Mesendoderm (in vitro differentiated cells): ENCODE results near the gene ANKS1B.
A peak's percentile ranks its signal among the peaks of the same experiment; 100 is the strongest.

Source experiments
- DNase-seq: peaks from one replicate; pipeline ENCODE4 v3.0.0; 2013
- H2AK5ac ChIP-seq: 2 replicates; pipeline ENCODE4 v1.6.1; 2013; ENCODE audit warnings: low read length, inconsistent platforms
- H2BK120ac ChIP-seq: 2 replicates; pipeline ENCODE4 v1.6.1; 2013; ENCODE audit warnings: low read depth, mild to moderate bottlenecking, low read length, moderate library complexity, mixed read lengths
- H2BK15ac ChIP-seq: replicated peaks from 2 replicates; pipeline ENCODE4 v1.6.1; 2013; ENCODE audit warnings: low read depth, mild to moderate bottlenecking, moderate library complexity
- H2BK5ac ChIP-seq: 2 replicates; pipeline ENCODE4 v1.6.1; 2013; ENCODE audit warnings: low read length, inconsistent platforms
- H3K18ac ChIP-seq: 2 replicates; pipeline ENCODE4 v1.6.1; 2013; ENCODE audit warnings: mild to moderate bottlenecking, low read length, mixed read lengths
- H3K23ac ChIP-seq: one replicate; pipeline ENCODE4 v1.6.1; 2013; ENCODE audit warnings: low read length
- H3K27ac ChIP-seq: 2 replicates; pipeline ENCODE4 v1.5.1; 2013; ENCODE audit warnings: low read depth, mild to moderate bottlenecking, inconsistent platforms, low read length, moderate library complexity
- H3K27me3 ChIP-seq: 2 replicates; pipeline ENCODE4 v1.6.1; 2013; ENCODE audit warnings: low read length, control low read depth, mild to moderate bottlenecking, inconsistent platforms; ENCODE audit not compliant: insufficient read depth, poor library complexity
- H3K36me3 ChIP-seq: 2 replicates; pipeline ENCODE4 v1.6.1; 2013; ENCODE audit warnings: low read length, inconsistent platforms; ENCODE audit not compliant: control insufficient read depth, insufficient read depth
- H3K4ac ChIP-seq: one replicate; pipeline ENCODE4 v1.6.1; 2013; ENCODE audit warnings: low read depth, mild to moderate bottlenecking, low read length, moderate library complexity
- H3K4me1 ChIP-seq: 2 replicates; pipeline ENCODE4 v1.6.1; 2013; ENCODE audit warnings: low read depth, low read length, inconsistent platforms; ENCODE audit not compliant: control insufficient read depth
- H3K4me2 ChIP-seq: 2 replicates; pipeline ENCODE4 v1.6.1; 2013; ENCODE audit warnings: low read length
- H3K4me3 ChIP-seq: 2 replicates; pipeline ENCODE4 v1.5.1; 2013; ENCODE audit warnings: mild to moderate bottlenecking, low read length
- H3K56ac ChIP-seq: one replicate; pipeline ENCODE4 v1.6.1; 2013; ENCODE audit warnings: low read length
- H3K79me1 ChIP-seq: 2 replicates; pipeline ENCODE4 v1.6.1; 2013; ENCODE audit warnings: low read length, inconsistent platforms
- H3K79me2 ChIP-seq: 2 replicates; pipeline ENCODE4 v1.6.1; 2013; ENCODE audit warnings: mild to moderate bottlenecking, low read length; ENCODE audit not compliant: control insufficient read depth, insufficient read depth
- H3K9ac ChIP-seq: 2 replicates; pipeline ENCODE4 v1.6.1; 2013; ENCODE audit warnings: low read length, inconsistent platforms
- H4K5ac ChIP-seq: one replicate; pipeline ENCODE4 v1.6.1; 2013; ENCODE audit warnings: low read length
- H4K8ac ChIP-seq: one replicate; pipeline ENCODE4 v1.6.1; 2013; ENCODE audit warnings: low read depth, mild to moderate bottlenecking, control low read depth, low read length, moderate library complexity
- WGBS: extraction: QIAGEN DNeasy Blood & Tissue Kit; methylation state at CpG from one replicate; pipeline ENCODE4 v1.1.7; 2013; ENCODE audit warnings: low lambda C conversion rate, missing lambda C conversion rate; ENCODE audit not compliant: insufficient coverage; ENCODE audit errors: extremely low coverage; 5-methylcytosine and 5-hydroxymethylcytosine counted together

Gene ANKS1B

GRCh38 chr12:98863167-98863566, 1121.6 kb downstream of the ANKS1B start:
- Histone ChIP-seq H3K9ac (no peak overlapping the region), H2BK5ac (no peak overlapping the region), H4K8ac (no peak overlapping the region), H3K56ac (no peak overlapping the region), H2BK15ac (no peak overlapping the region), H3K36me3 (no peaks in the 10 kb centered on the region), H3K4me1 (no peaks in the 10 kb centered on the region), H4K5ac (no peak overlapping the region), H2BK120ac (no peak overlapping the region), H2AK5ac (no peak overlapping the region), H3K79me2 (no peaks in the 10 kb centered on the region), H3K4me2 (no peak overlapping the region), H3K4ac (no peak overlapping the region), H3K23ac (no peak overlapping the region), H3K79me1 (no peaks in the 10 kb centered on the region), H3K27me3 (no peaks in the 10 kb centered on the region), H3K27ac (no peak overlapping the region), H3K4me3 (no peak overlapping the region), H3K18ac (no peak overlapping the region)
- DNase-seq, result peak; percentile 89
- WGBS, result no CpG with 5 or more reads among the region's 3 CpGs

- H2AK5ac ChIP-seq, result no peak overlapping the region
- H2BK15ac ChIP-seq, result no peak overlapping the region
- peaks cover 6% of the 10 kb centered on the region for H3K4me1 ChIP-seq
- DNase-seq, result peak; percentile 69
- H3K18ac ChIP-seq, result no peak overlapping the region
- H3K4ac ChIP-seq, result no peak overlapping the region
- no CpG with 5 or more reads among the region's 2 CpGs for WGBS
- H3K36me3 ChIP-seq, result no peaks in the 10 kb centered on the region
- H4K5ac ChIP-seq, result no peak overlapping the region
- no peak overlapping the region for H4K8ac ChIP-seq
- no peak overlapping the region for H3K56ac ChIP-seq
- H3K4me3 ChIP-seq, result no peak overlapping the region
- H2BK5ac ChIP-seq, result no peak overlapping the region
- no peak overlapping the region for H3K9ac ChIP-seq
- H3K4me2 ChIP-seq, result no peak overlapping the region
- no peaks in the 10 kb centered on the region for H3K79me1 ChIP-seq
- H2BK120ac ChIP-seq, result no peak overlapping the region
- no peak overlapping the region for H3K27ac ChIP-seq
- H3K23ac ChIP-seq, result no peak overlapping the region
- no peaks in the 10 kb centered on the region for H3K27me3 ChIP-seq
- H3K79me2 ChIP-seq, result no peaks in the 10 kb centered on the region
Measured at GRCh38 chr12:98861251-98861650, 1123.5 kb downstream of the ANKS1B start.

- H3K27me3 ChIP-seq, result no peaks in the 10 kb centered on the region
- no peak overlapping the region for H3K4me2 ChIP-seq
- H3K27ac ChIP-seq, result peak overlapping the region; percentile 19
- no peak overlapping the region for H3K4me3 ChIP-seq
- H4K8ac ChIP-seq, result no peak overlapping the region
- no peak overlapping the region for H2BK15ac ChIP-seq
- H3K79me1 ChIP-seq, result no peaks in the 10 kb centered on the region
- no CpG with 5 or more reads among the region's 4 CpGs for WGBS
- H2BK120ac ChIP-seq, result no peak overlapping the region
- no peak overlapping the region for H3K23ac ChIP-seq
- H3K18ac ChIP-seq, result no peak overlapping the region
- no peak overlapping the region for H3K9ac ChIP-seq
- peak; percentile 99 for DNase-seq
- H3K4me1 ChIP-seq, result peaks cover 6% of the 10 kb centered on the region
- H2BK5ac ChIP-seq, result no peak overlapping the region
- H3K36me3 ChIP-seq, result no peaks in the 10 kb centered on the region
- H3K56ac ChIP-seq, result no peak overlapping the region
- H4K5ac ChIP-seq, result no peak overlapping the region
- no peak overlapping the region for H2AK5ac ChIP-seq
- no peaks in the 10 kb centered on the region for H3K79me2 ChIP-seq
- no peak overlapping the region for H3K4ac ChIP-seq
Measured at GRCh38 chr12:98856897-98857540, 1127.7 kb downstream of the ANKS1B start.

- Histone ChIP-seq H3K4me3 (no peak overlapping the region), H4K8ac (no peak overlapping the region), H3K4ac (no peak overlapping the region), H2BK5ac (no peak overlapping the region), H3K36me3 (no peaks in the 10 kb centered on the region), H3K27ac (no peak overlapping the region), H2AK5ac (no peak overlapping the region), H2BK120ac (peak overlapping the region; percentile 52), H3K4me1 (peaks cover 3% of the 10 kb centered on the region), H4K5ac (no peak overlapping the region), H2BK15ac (no peak overlapping the region), H3K18ac (no peak overlapping the region), H3K23ac (no peak overlapping the region), H3K4me2 (no peak overlapping the region), H3K27me3 (no peaks in the 10 kb centered on the region), H3K9ac (no peak overlapping the region), H3K56ac (no peak overlapping the region), H3K79me1 (no peaks in the 10 kb centered on the region), H3K79me2 (no peaks in the 10 kb centered on the region)
- no CpG with 5 or more reads among the region's 2 CpGs for WGBS
- DNase-seq, result no peak
Measured at GRCh38 chr12:98852181-98852580, 1132.6 kb downstream of the ANKS1B start.

GRCh38 chr12:98847242-98847641, 1137.5 kb downstream of the ANKS1B start:
- H4K5ac ChIP-seq, result no peak overlapping the region
- H3K9ac ChIP-seq, result no peak overlapping the region
- no peak overlapping the region for H3K27ac ChIP-seq
- no peak overlapping the region for H2BK5ac ChIP-seq
- no peaks in the 10 kb centered on the region for H3K27me3 ChIP-seq
- no peak overlapping the region for H2BK15ac ChIP-seq
- no peaks in the 10 kb centered on the region for H3K79me1 ChIP-seq
- H3K79me2 ChIP-seq, result no peaks in the 10 kb centered on the region
- no peak overlapping the region for H3K18ac ChIP-seq
- WGBS, result no CpG with 5 or more reads among the region's 2 CpGs
- H2BK120ac ChIP-seq, result no peak overlapping the region
- H3K23ac ChIP-seq, result no peak overlapping the region
- no peak overlapping the region for H3K4ac ChIP-seq
- H4K8ac ChIP-seq, result no peak overlapping the region
- DNase-seq, result no peak
- H2AK5ac ChIP-seq, result no peak overlapping the region
- no peaks in the 10 kb centered on the region for H3K4me1 ChIP-seq
- H3K36me3 ChIP-seq, result no peaks in the 10 kb centered on the region
- no peak overlapping the region for H3K4me2 ChIP-seq
- no peak overlapping the region for H3K4me3 ChIP-seq
- no peak overlapping the region for H3K56ac ChIP-seq

DNA sequence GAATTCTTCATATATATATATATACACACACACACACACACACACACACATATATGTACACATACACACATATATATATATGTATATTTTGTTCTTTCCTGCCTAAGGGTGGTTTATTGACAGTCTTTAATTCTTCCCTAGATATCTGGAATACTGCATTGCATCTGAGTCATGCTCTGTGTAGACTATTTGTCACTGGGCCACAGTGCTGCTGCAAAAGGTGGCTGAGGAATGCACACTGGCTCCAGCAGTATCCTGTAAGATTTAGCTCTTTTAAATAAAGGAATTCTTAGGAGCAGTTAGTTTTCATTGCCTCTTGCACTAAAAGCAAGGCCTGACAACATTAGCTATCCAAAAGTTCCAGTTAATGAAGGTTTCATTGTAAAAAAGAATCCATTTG, 1138.8 kb downstream of the ANKS1B start:
- Histone ChIP-seq H3K79me2 (no peaks in the 10 kb centered on the region), H2BK120ac (no peak overlapping the region), H3K4me3 (no peak overlapping the region), H3K27me3 (no peaks in the 10 kb centered on the region), H3K4me1 (no peaks in the 10 kb centered on the region), H3K79me1 (no peaks in the 10 kb centered on the region), H3K23ac (no peak overlapping the region), H4K8ac (no peak overlapping the region), H3K27ac (no peak overlapping the region), H3K18ac (no peak overlapping the region), H2AK5ac (no peak overlapping the region), H3K4me2 (no peak overlapping the region), H3K4ac (no peak overlapping the region), H4K5ac (no peak overlapping the region), H3K56ac (no peak overlapping the region), H3K9ac (no peak overlapping the region), H2BK5ac (no peak overlapping the region), H2BK15ac (no peak overlapping the region), H3K36me3 (no peaks in the 10 kb centered on the region)
- peak; percentile 39 for DNase-seq
